Stomach smooth muscle (tissue), 2 donors: ENCODE data around the gene KLHDC8B.
A peak's percentile ranks its signal among the peaks of the same experiment; 100 is the strongest.
"Not testable (repeated sequence)": the region's sequence is repeated elsewhere in the genome, so short reads cannot be mapped to it uniquely, and the experiment has no call there.

Source experiments
- H3K27ac ChIP-seq: one replicate; pipeline ENCODE4 v1.7.0; 2013; ENCODE audit warnings: mild to moderate bottlenecking, low read length, inconsistent platforms
- H3K27me3 ChIP-seq, 2 donors: one replicate each; pipeline ENCODE4 v1.7.0; 2013; ENCODE audit warnings: low read length in 2 of 2; ENCODE audit not compliant: insufficient read depth in 2 of 2, control insufficient read depth in 1 of 2
- H3K36me3 ChIP-seq, 2 donors: one replicate each; pipeline ENCODE4 v1.7.0; 2013; ENCODE audit warnings: low read length in 2 of 2; ENCODE audit not compliant: control insufficient read depth in 2 of 2, insufficient read depth in 2 of 2
- H3K4me1 ChIP-seq: one replicate; pipeline ENCODE4 v1.7.0; 2013; ENCODE audit warnings: low read length; ENCODE audit not compliant: control insufficient read depth, insufficient read depth
- H3K4me3 ChIP-seq, 2 donors: one replicate each; pipeline ENCODE4 v1.7.0; 2013; ENCODE audit warnings: low read length in 2 of 2
- H3K9ac ChIP-seq, 2 donors: one replicate each; pipeline ENCODE4 v1.7.0; 2013; ENCODE audit warnings: low read length in 2 of 2, mild to moderate bottlenecking in 1 of 2
- H3K9me3 ChIP-seq, 2 donors: one replicate each; pipeline ENCODE4 v1.7.0; 2013; ENCODE audit warnings: low read length in 2 of 2; ENCODE audit not compliant: control insufficient read depth in 2 of 2
- donor health status: healthy.
- donor health status: Pancreatic carcinoma.

Gene KLHDC8B

GRCh38 chr3:49218471-49218989, 47.1 kb downstream of the KLHDC8B start:
- not testable (repeated sequence) for H3K9ac ChIP-seq, H3K36me3 ChIP-seq, H3K9me3 ChIP-seq, H3K27me3 ChIP-seq
- Histone ChIP-seq H3K4me3 (peak overlapping the region in 1 of 2 donors; percentile 44), H3K4me1 (peaks cover 14% of the 10 kb centered on the region), H3K27ac (peak overlapping the region; percentile 84)

GRCh38 chr3:49219132-49219531, 47.7 kb downstream of the KLHDC8B start:
- peak overlapping the region; percentile 84 for H3K27ac ChIP-seq
- H3K9ac ChIP-seq: no peak overlapping the region
- H3K4me3 ChIP-seq: no peak overlapping the region
- peaks cover 14% of the 10 kb centered on the region for H3K4me1 ChIP-seq
- no peaks in the 10 kb centered on the region for H3K36me3 ChIP-seq
- no peaks in the 10 kb centered on the region for H3K9me3 ChIP-seq
- H3K27me3 ChIP-seq: no peaks in the 10 kb centered on the region

GRCh38 chr3:49220985-49221563, 49.7 kb downstream of the KLHDC8B start:
- not testable (repeated sequence) for H3K9me3 ChIP-seq, H3K27ac ChIP-seq, H3K36me3 ChIP-seq, H3K4me3 ChIP-seq, H3K9ac ChIP-seq, H3K27me3 ChIP-seq
- peaks cover 14% of the 10 kb centered on the region for H3K4me1 ChIP-seq

GRCh38 chr3:49222002-49222401, 50.6 kb downstream of the KLHDC8B start:
- Histone ChIP-seq H3K9me3 (no peaks in the 10 kb centered on the region), H3K9ac (no peak overlapping the region), H3K4me3 (no peak overlapping the region), H3K36me3 (no peaks in the 10 kb centered on the region), H3K4me1 (peaks cover 14% of the 10 kb centered on the region), H3K27me3 (no peaks in the 10 kb centered on the region), H3K27ac (no peak overlapping the region)
